A549 (cell line): ENCODE measurements around the gene IL20RB.

Experiments
- CEBPB ChIP-seq, 2 experiments: fragments of >200 bp in 1 of 2; sonication (Bioruptor Twin) in 1 of 2; formaldehyde crosslinking in 1 of 2; IDR thresholded peaks; 2 replicates each; pipeline ENCODE4 v1.6.1; 2012 to 2016
- EP300 ChIP-seq, 2 experiments: fragments of >200 bp; sonication (Bioruptor Twin); formaldehyde crosslinking; IDR thresholded peaks; 2 replicates in 1 of 2; 3 replicates in 1 of 2; pipeline ENCODE4 v1.6.1; 2016 to 2017
- POLR2A ChIP-seq: IDR thresholded peaks from 2 replicates; pipeline ENCODE4 v1.6.1; 2012; ENCODE audit warnings: mild to moderate bottlenecking, low read length
- SMC3 ChIP-seq: fragments of >200 bp; sonication (Bioruptor Twin); formaldehyde crosslinking; IDR thresholded peaks from 3 replicates; pipeline ENCODE4 v1.6.1; 2018; ENCODE audit warnings: inconsistent platforms
- TF ChIP-seq, protein P1 (sequence below): fragments of 200-600 bp; sonication (generic); IDR thresholded peaks from 2 replicates; pipeline ENCODE4 v1.6.1; 2016; ENCODE audit warnings: antibody characterized with exemption, mild to moderate bottlenecking, moderate library complexity

DNA sequence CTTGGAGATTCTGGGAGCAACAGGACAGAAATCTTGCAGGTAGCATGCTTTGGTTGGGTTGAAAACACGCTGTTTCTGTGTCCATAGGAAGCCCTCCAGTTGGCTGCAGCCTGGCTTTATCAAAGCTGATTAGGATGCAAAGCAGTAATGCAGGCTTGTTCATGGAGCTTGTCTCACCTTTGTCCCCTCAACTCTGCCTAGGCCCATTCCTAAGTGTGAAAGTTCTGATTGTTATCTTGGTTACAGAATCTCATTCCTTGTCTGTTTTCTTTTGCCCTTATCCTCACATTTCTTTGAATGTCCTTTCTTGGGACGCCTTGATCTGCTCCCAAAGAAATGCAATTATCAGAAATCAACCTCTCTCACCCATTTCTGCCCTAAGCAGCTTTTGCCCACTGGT, 83.5 kb downstream of the IL20RB start:
- TF ChIP-seq, protein P1, sequence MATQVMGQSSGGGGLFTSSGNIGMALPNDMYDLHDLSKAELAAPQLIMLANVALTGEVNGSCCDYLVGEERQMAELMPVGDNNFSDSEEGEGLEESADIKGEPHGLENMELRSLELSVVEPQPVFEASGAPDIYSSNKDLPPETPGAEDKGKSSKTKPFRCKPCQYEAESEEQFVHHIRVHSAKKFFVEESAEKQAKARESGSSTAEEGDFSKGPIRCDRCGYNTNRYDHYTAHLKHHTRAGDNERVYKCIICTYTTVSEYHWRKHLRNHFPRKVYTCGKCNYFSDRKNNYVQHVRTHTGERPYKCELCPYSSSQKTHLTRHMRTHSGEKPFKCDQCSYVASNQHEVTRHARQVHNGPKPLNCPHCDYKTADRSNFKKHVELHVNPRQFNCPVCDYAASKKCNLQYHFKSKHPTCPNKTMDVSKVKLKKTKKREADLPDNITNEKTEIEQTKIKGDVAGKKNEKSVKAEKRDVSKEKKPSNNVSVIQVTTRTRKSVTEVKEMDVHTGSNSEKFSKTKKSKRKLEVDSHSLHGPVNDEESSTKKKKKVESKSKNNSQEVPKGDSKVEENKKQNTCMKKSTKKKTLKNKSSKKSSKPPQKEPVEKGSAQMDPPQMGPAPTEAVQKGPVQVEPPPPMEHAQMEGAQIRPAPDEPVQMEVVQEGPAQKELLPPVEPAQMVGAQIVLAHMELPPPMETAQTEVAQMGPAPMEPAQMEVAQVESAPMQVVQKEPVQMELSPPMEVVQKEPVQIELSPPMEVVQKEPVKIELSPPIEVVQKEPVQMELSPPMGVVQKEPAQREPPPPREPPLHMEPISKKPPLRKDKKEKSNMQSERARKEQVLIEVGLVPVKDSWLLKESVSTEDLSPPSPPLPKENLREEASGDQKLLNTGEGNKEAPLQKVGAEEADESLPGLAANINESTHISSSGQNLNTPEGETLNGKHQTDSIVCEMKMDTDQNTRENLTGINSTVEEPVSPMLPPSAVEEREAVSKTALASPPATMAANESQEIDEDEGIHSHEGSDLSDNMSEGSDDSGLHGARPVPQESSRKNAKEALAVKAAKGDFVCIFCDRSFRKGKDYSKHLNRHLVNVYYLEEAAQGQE: no peak
- TF ChIP-seq POLR2A: no peak
- TF ChIP-seq EP300 (IDR thresholded peaks at IDR 0.05): no peak
- TF ChIP-seq SMC3: no peak
- no peak for TF ChIP-seq CEBPB (IDR thresholded peaks at IDR 0.05)
